ENCODE measurements around the gene ASTN2. TPM values are rescaled to one million over a fixed set of nuclear protein-coding genes. Genes with fewer than 3 reads are reported as not detected.

ASTN2 gene
- total RNA-seq, 1 experiment from 2014 or later, result 4.8 TPM

DNA sequence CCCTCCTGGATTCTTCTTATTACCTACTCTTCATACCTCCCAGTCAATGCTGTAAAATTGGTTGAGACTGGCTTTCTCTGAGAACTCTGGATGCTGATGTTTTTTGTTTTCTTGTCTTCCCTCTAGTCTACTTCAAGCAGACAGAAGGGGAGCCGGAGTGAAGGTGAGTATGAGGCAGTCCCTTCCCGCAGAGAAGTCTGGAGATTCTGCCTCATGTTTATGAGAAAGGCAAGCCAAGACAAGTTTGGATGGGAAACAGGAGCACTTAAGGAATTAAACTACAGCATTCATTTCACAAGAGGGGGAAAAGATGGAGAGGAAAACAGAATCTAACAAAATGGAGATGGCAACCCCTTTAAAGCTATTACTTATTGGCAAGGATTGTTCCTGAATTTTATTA lies 481.6 kb downstream of the ASTN2 start:
- ChIA-PET RAD21 (ENCODE audit: low non-redundant PET in 1 of 2, low total read pairs in 2 of 2, uncharacterized antibody in 2 of 2, unreplicated experiment in 2 of 2) (interaction anchor here in 1 of 2 experiments (0.7 kb wide), 1 partner anchor 925 kb away, joined by 4 read pairs; no protein-coding TSS in a partner anchor), POLR2A (no interaction called here), CTCF (no interaction called here)
- Histone ChIP-seq H3K4me3 (replicated peaks in 1 of 2; ENCODE audit: low read depth in 1 of 2, low read length in 2 of 2) (no peak overlapping the region), H3K27me3 (ENCODE audit: insufficient read depth, low read length) (peaks cover 4% of the 10 kb centered on the region; the same call in 1 of the 2 replicates), H2AFZ (ENCODE audit: low read depth, low read length, poor library complexity, severe bottlenecking) (no peak overlapping the region), H3K9me2 (ENCODE audit: insufficient read depth) (no peaks in the 10 kb centered on the region), H3K27ac (ENCODE audit: low read depth, low read length) (no peak overlapping the region), H3K9me3 (ENCODE audit: control insufficient read depth in 1 of 2, insufficient read depth in 1 of 2, low read depth in 1 of 2, low read length in 2 of 2) (no peaks in the 10 kb centered on the region), H3K9ac (ENCODE audit: low read length) (no peak overlapping the region), H4K20me1 (ENCODE audit: insufficient read depth) (no peaks in the 10 kb centered on the region), H3K79me2 (ENCODE audit: insufficient read depth, low read length) (no peaks in the 10 kb centered on the region), H3K4me1 (ENCODE audit: control insufficient read depth in 1 of 2, insufficient read depth in 2 of 2, low read length in 2 of 2) (no peaks in the 10 kb centered on the region), H3K4me2 (ENCODE audit: low read length) (no peak overlapping the region), H3K36me3 (ENCODE audit: control insufficient read depth in 1 of 2, insufficient read depth in 2 of 2, low read length in 2 of 2) (no peaks in the 10 kb centered on the region)
- no TSS peak for BruUV-seq (replicated peaks)
- intact Hi-C loops (cut with micrococcal nuclease), result no loop called here
- TF ChIP-seq CEBPB (IDR thresholded peaks at IDR 0.05; ENCODE audit: low read depth) (no peak), ELF1 (IDR thresholded peaks at IDR 0.05; ENCODE audit: borderline replicate concordance, low read depth) (no peak), EGR1 (IDR thresholded peaks at IDR 0.05; ENCODE audit: low read depth) (no peak), POLR2A (IDR thresholded peaks at IDR 0.05; ENCODE audit: borderline replicate concordance, extremely low read depth, insufficient read depth, insufficient read length) (no peak), ATF3 (IDR thresholded peaks at IDR 0.05) (no peak), SRF (IDR thresholded peaks at IDR 0.05; ENCODE audit: low read depth) (no peak), TCF7L2 (IDR thresholded peaks at IDR 0.05; ENCODE audit: borderline replicate concordance, extremely low read depth, insufficient read depth, insufficient read length) (no peak), SIN3A (IDR thresholded peaks at IDR 0.05; ENCODE audit: low read depth) (no peak), ZNF274 (IDR thresholded peaks at IDR 0.05; ENCODE audit: low read depth, low read length) (no peak), CBX3 (IDR thresholded peaks at IDR 0.05; ENCODE audit: low read depth) (no peak), EZH2phosphoT487 (IDR thresholded peaks at IDR 0.05; ENCODE audit: borderline replicate concordance) (no peak), JUND (IDR thresholded peaks at IDR 0.05) (no peak), ZFX (IDR thresholded peaks at IDR 0.05) (no peak), SP1 (IDR thresholded peaks at IDR 0.05; ENCODE audit: low read depth) (no peak), EZH2 (IDR thresholded peaks at IDR 0.05) (no peak), REST (IDR thresholded peaks at IDR 0.05; ENCODE audit: low read depth) (no peak), YY1 (IDR thresholded peaks at IDR 0.05; ENCODE audit: extremely low read depth, insufficient replicate concordance, low read depth, low read length) (no peak), FOSL1 (IDR thresholded peaks at IDR 0.05; ENCODE audit: low read depth) (no peak)
- TF ChIP-seq, protein P1, sequence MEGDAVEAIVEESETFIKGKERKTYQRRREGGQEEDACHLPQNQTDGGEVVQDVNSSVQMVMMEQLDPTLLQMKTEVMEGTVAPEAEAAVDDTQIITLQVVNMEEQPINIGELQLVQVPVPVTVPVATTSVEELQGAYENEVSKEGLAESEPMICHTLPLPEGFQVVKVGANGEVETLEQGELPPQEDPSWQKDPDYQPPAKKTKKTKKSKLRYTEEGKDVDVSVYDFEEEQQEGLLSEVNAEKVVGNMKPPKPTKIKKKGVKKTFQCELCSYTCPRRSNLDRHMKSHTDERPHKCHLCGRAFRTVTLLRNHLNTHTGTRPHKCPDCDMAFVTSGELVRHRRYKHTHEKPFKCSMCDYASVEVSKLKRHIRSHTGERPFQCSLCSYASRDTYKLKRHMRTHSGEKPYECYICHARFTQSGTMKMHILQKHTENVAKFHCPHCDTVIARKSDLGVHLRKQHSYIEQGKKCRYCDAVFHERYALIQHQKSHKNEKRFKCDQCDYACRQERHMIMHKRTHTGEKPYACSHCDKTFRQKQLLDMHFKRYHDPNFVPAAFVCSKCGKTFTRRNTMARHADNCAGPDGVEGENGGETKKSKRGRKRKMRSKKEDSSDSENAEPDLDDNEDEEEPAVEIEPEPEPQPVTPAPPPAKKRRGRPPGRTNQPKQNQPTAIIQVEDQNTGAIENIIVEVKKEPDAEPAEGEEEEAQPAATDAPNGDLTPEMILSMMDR (IDR thresholded peaks at IDR 0.05 in 2 of 3, conservative IDR thresholded peaks at IDR 0.05 in 1 of 3; ENCODE audit: borderline replicate concordance in 1 of 3, insufficient read depth in 1 of 3, low read depth in 2 of 3, low read length in 2 of 3), result no peak
- TF ChIP-seq, protein P2, sequence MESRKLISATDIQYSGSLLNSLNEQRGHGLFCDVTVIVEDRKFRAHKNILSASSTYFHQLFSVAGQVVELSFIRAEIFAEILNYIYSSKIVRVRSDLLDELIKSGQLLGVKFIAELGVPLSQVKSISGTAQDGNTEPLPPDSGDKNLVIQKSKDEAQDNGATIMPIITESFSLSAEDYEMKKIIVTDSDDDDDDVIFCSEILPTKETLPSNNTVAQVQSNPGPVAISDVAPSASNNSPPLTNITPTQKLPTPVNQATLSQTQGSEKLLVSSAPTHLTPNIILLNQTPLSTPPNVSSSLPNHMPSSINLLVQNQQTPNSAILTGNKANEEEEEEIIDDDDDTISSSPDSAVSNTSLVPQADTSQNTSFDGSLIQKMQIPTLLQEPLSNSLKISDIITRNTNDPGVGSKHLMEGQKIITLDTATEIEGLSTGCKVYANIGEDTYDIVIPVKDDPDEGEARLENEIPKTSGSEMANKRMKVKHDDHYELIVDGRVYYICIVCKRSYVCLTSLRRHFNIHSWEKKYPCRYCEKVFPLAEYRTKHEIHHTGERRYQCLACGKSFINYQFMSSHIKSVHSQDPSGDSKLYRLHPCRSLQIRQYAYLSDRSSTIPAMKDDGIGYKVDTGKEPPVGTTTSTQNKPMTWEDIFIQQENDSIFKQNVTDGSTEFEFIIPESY (IDR thresholded peaks at IDR 0.05; ENCODE audit: extremely low read depth, insufficient replicate concordance, low read length), result no peak
- no peak for ATAC-seq
- DNase-seq (ENCODE audit: low read depth, low spot score), result no peak
